Measurements from ENCODE around the gene EFR3B.
A peak's percentile ranks its signal among the peaks of the same experiment; 100 is the strongest.
"Not testable (repeated sequence)": the region's sequence is repeated elsewhere in the genome, so short reads cannot be mapped to it uniquely, and the experiment has no call there.

Gene EFR3B

GRCh38 chr2:25072606-25073005 lies 30.7 kb downstream of the EFR3B start:
- DNase-seq (ENCODE audit: low spot score), result no peak

GRCh38 chr2:25073025-25073424 lies 31.1 kb downstream of the EFR3B start:
- DNase-seq (ENCODE audit: low spot score), result no peak

- no peak for DNase-seq (ENCODE audit: low spot score)
These were observed 32.0 kb downstream of the EFR3B start for GRCh38 chr2:25073914-25074313.

- no peak for DNase-seq (ENCODE audit: low spot score)
These were observed 33.0 kb downstream of the EFR3B start for GRCh38 chr2:25074826-25075225.

- no peak for DNase-seq (ENCODE audit: low spot score)
These were observed 34.9 kb downstream of the EFR3B start for GRCh38 chr2:25076749-25077148.

GRCh38 chr2:25077789-25078169 lies 35.9 kb downstream of the EFR3B start:
- DNase-seq (ENCODE audit: low spot score), result no peak

GRCh38 chr2:25078170-25079049 lies 36.5 kb downstream of the EFR3B start:
- peak; percentile 55 for DNase-seq (ENCODE audit: low spot score)

GRCh38 chr2:25079050-25079635 lies 37.3 kb downstream of the EFR3B start:
- no peak for DNase-seq (ENCODE audit: low spot score)

- no peak for DNase-seq (ENCODE audit: low spot score)
These were observed 39.4 kb downstream of the EFR3B start for GRCh38 chr2:25081237-25081790.

GRCh38 chr2:25082002-25082622 lies 40.2 kb downstream of the EFR3B start:
- no peak for DNase-seq (ENCODE audit: low spot score)

- DNase-seq (ENCODE audit: low spot score), result no peak
These were observed 44.1 kb downstream of the EFR3B start for GRCh38 chr2:25085761-25086560.

- no peak for DNase-seq (ENCODE audit: low spot score)
These were observed 47.1 kb downstream of the EFR3B start for GRCh38 chr2:25088817-25089516.

GRCh38 chr2:25089605-25090315 lies 47.9 kb downstream of the EFR3B start:
- DNase-seq (ENCODE audit: low spot score), result no peak

GRCh38 chr2:25090801-25091200 lies 48.9 kb downstream of the EFR3B start:
- no peak for DNase-seq (ENCODE audit: low spot score)

GRCh38 chr2:25091265-25091664 lies 49.4 kb downstream of the EFR3B start:
- no peak for DNase-seq (ENCODE audit: low spot score)

GRCh38 chr2:25098056-25098455 lies 56.2 kb downstream of the EFR3B start:
- DNase-seq (ENCODE audit: low spot score), result no peak

- peak; percentile 36 for DNase-seq (ENCODE audit: low spot score)
These were observed 57.0 kb downstream of the EFR3B start for GRCh38 chr2:25098670-25099486.

- DNase-seq (ENCODE audit: low spot score), result not testable (repeated sequence)
These were observed 60.5 kb downstream of the EFR3B start for GRCh38 chr2:25102352-25102751.

- DNase-seq (ENCODE audit: low spot score), result peak; percentile 69
These were observed 61.5 kb downstream of the EFR3B start for GRCh38 chr2:25103287-25103871.

All from AG08396 (cell line).